ENCODE measurements around the gene CCDC167.
A peak's percentile ranks its signal among the peaks of the same experiment; 100 is the strongest.
"Not testable (repeated sequence)": the region's sequence is repeated elsewhere in the genome, so short reads cannot be mapped to it uniquely, and the experiment has no call there.

CCDC167 gene

GRCh38 chr6:37507690-37508421 lies 8.2 kb upstream of the CCDC167 start:
- Mint-ChIP-seq H3K4me3 (no peak overlapping the region), H3K27ac (peak overlapping the region; percentile 24), H3K36me3 (ENCODE audit: low read depth) (no peaks in the 10 kb centered on the region), H3K27me3 (no peaks in the 10 kb centered on the region), H3K4me1 (peaks cover 46% of the 10 kb centered on the region), H3K9me3 (no peaks in the 10 kb centered on the region)
- DNase-seq, result no peak
- peak; percentile 70 for ATAC-seq

- DNase-seq (no peak), ATAC-seq (no peak)
- Mint-ChIP-seq H3K27ac (peak overlapping the region; percentile 46), H3K4me1 (peaks cover 52% of the 10 kb centered on the region), H3K4me3 (no peak overlapping the region), H3K9me3 (no peaks in the 10 kb centered on the region), H3K36me3 (ENCODE audit: low read depth) (no peaks in the 10 kb centered on the region), H3K27me3 (no peaks in the 10 kb centered on the region)
These were observed 7.4 kb upstream of the CCDC167 start for GRCh38 chr6:37507077-37507476.

GRCh38 chr6:37506479-37506878 lies 6.8 kb upstream of the CCDC167 start:
- H3K27ac Mint-ChIP-seq, result no peak overlapping the region
- no peaks in the 10 kb centered on the region for H3K27me3 Mint-ChIP-seq

GRCh38 chr6:37504024-37504423 lies 4.3 kb upstream of the CCDC167 start:
- Mint-ChIP-seq H3K4me1 (peaks cover 77% of the 10 kb centered on the region), H3K9me3 (no peaks in the 10 kb centered on the region), H3K27me3 (peaks cover 2% of the 10 kb centered on the region), H3K4me3 (no peak overlapping the region), H3K36me3 (ENCODE audit: low read depth) (peaks cover 4% of the 10 kb centered on the region), H3K27ac (no peak overlapping the region)
- DNase-seq (no peak), ATAC-seq (no peak)

More at GRCh38 chr6:37506479-37506878, 6.8 kb upstream of the CCDC167 start:
- ATAC-seq (no peak), DNase-seq (no peak)
- no peaks in the 10 kb centered on the region for H3K36me3 Mint-ChIP-seq (ENCODE audit: low read depth)
- no peaks in the 10 kb centered on the region for H3K9me3 Mint-ChIP-seq
- H3K4me3 Mint-ChIP-seq, result no peak overlapping the region
- peaks cover 56% of the 10 kb centered on the region for H3K4me1 Mint-ChIP-seq

GRCh38 chr6:37503309-37503965 lies 3.7 kb upstream of the CCDC167 start:
- ATAC-seq (no peak), DNase-seq (no peak)
- Mint-ChIP-seq H3K36me3 (ENCODE audit: low read depth) (peaks cover 4% of the 10 kb centered on the region), H3K4me1 (peaks cover 78% of the 10 kb centered on the region), H3K27ac (peak overlapping the region; percentile 28), H3K9me3 (no peaks in the 10 kb centered on the region), H3K27me3 (peaks cover 2% of the 10 kb centered on the region), H3K4me3 (no peak overlapping the region)

- no peaks in the 10 kb centered on the region for H3K9me3 Mint-ChIP-seq
- peak overlapping the region; percentile 87 for H3K27ac Mint-ChIP-seq
- peaks cover 78% of the 10 kb centered on the region for H3K4me1 Mint-ChIP-seq
- peaks cover 2% of the 10 kb centered on the region for H3K27me3 Mint-ChIP-seq
- peak overlapping the region; percentile 45 for H3K4me3 Mint-ChIP-seq
- DNase-seq (peak; percentile 37), ATAC-seq (peak; percentile 23)
- H3K36me3 Mint-ChIP-seq (ENCODE audit: low read depth), result peaks cover 7% of the 10 kb centered on the region
These were observed 3.1 kb upstream of the CCDC167 start for GRCh38 chr6:37502703-37503291.

- ATAC-seq (no peak), DNase-seq (no peak)
- Mint-ChIP-seq H3K36me3 (ENCODE audit: low read depth) (peaks cover 7% of the 10 kb centered on the region), H3K4me1 (peaks cover 83% of the 10 kb centered on the region), H3K27me3 (peaks cover 2% of the 10 kb centered on the region), H3K9me3 (no peaks in the 10 kb centered on the region), H3K27ac (peak overlapping the region; percentile 87), H3K4me3 (peak overlapping the region; percentile 45)
These were observed 2.2 kb upstream of the CCDC167 start for GRCh38 chr6:37501632-37502491.

GRCh38 chr6:37500904-37501303 lies 1.2 kb upstream of the CCDC167 start:
- H3K9me3 Mint-ChIP-seq, H3K27me3 Mint-ChIP-seq, H3K4me3 Mint-ChIP-seq, DNase-seq, ATAC-seq, H3K27ac Mint-ChIP-seq: not testable (repeated sequence)
- peaks cover 92% of the 10 kb centered on the region for H3K4me1 Mint-ChIP-seq
- H3K36me3 Mint-ChIP-seq (ENCODE audit: low read depth), result peaks cover 14% of the 10 kb centered on the region

- Mint-ChIP-seq H3K27ac (peak overlapping the region; percentile 98), H3K27me3 (peaks cover 2% of the 10 kb centered on the region), H3K4me1 (peaks cover 97% of the 10 kb centered on the region), H3K4me3 (peak overlapping the region; percentile 93), H3K36me3 (ENCODE audit: low read depth) (peaks cover 18% of the 10 kb centered on the region), H3K9me3 (no peaks in the 10 kb centered on the region)
- no peak for DNase-seq
- no peak for ATAC-seq
These were observed 558 bp upstream of the CCDC167 start for GRCh38 chr6:37500294-37500608.

GRCh38 chr6:37496951-37497885 lies 2.5 kb downstream of the CCDC167 start:
- H3K36me3 Mint-ChIP-seq (ENCODE audit: low read depth), result peaks cover 22% of the 10 kb centered on the region
- H3K9me3 Mint-ChIP-seq, result no peaks in the 10 kb centered on the region
- H3K4me1 Mint-ChIP-seq, result peaks cover 96% of the 10 kb centered on the region
- no peak for ATAC-seq
- no peak for DNase-seq
- peak overlapping the region; percentile 33 for H3K4me3 Mint-ChIP-seq
- H3K27ac Mint-ChIP-seq, result peak overlapping the region; percentile 61
- peaks cover 2% of the 10 kb centered on the region for H3K27me3 Mint-ChIP-seq

GRCh38 chr6:37495244-37495934 lies 4.3 kb downstream of the CCDC167 start:
- ATAC-seq (peak; percentile 69), DNase-seq (peak; percentile 37)
- no peaks in the 10 kb centered on the region for H3K9me3 Mint-ChIP-seq
- peak overlapping the region; percentile 51 for H3K4me3 Mint-ChIP-seq
- H3K27ac Mint-ChIP-seq, result peak overlapping the region; percentile 93
- peaks cover 22% of the 10 kb centered on the region for H3K36me3 Mint-ChIP-seq (ENCODE audit: low read depth)
- peaks cover 2% of the 10 kb centered on the region for H3K27me3 Mint-ChIP-seq
- H3K4me1 Mint-ChIP-seq, result peaks cover 98% of the 10 kb centered on the region

- H3K36me3 Mint-ChIP-seq (ENCODE audit: low read depth), result peaks cover 22% of the 10 kb centered on the region
- DNase-seq (no peak), ATAC-seq (no peak)
- H3K4me1 Mint-ChIP-seq, result peaks cover 97% of the 10 kb centered on the region
- H3K27me3 Mint-ChIP-seq, result no peaks in the 10 kb centered on the region
- no peak overlapping the region for H3K27ac Mint-ChIP-seq
- H3K4me3 Mint-ChIP-seq, result no peak overlapping the region
- H3K9me3 Mint-ChIP-seq, result no peaks in the 10 kb centered on the region
These were observed 6.1 kb downstream of the CCDC167 start for GRCh38 chr6:37493661-37493995.

- H3K27me3 Mint-ChIP-seq, result no peaks in the 10 kb centered on the region
- DNase-seq (no peak), ATAC-seq (no peak)
- H3K4me1 Mint-ChIP-seq, result peaks cover 97% of the 10 kb centered on the region
- H3K4me3 Mint-ChIP-seq, result no peak overlapping the region
- peaks cover 21% of the 10 kb centered on the region for H3K36me3 Mint-ChIP-seq (ENCODE audit: low read depth)
- no peak overlapping the region for H3K27ac Mint-ChIP-seq
- no peaks in the 10 kb centered on the region for H3K9me3 Mint-ChIP-seq
These were observed 6.6 kb downstream of the CCDC167 start for GRCh38 chr6:37492991-37493660.
